Sigmoid colon (tissue), 4 donors: ENCODE data around the gene ATF1.
"Not testable (repeated sequence)": the region's sequence is repeated elsewhere in the genome, so short reads cannot be mapped to it uniquely, and the experiment has no call there.

Experiments used
- CTCF ChIP-seq, 4 experiments: fragments of 450-650 bp in 3 of 4; fragments of 200-600 bp in 1 of 4; IDR thresholded peaks; one replicate each; pipeline ENCODE4 v1.5.1; 2016 to 2019; ENCODE audit warnings: antibody characterized with exemption in 4 of 4, mild to moderate bottlenecking in 3 of 4, moderate library complexity in 2 of 4
- EP300 ChIP-seq, 4 donors: sonication (generic); formaldehyde crosslinking; IDR thresholded peaks; one replicate each; pipeline ENCODE4 v1.6.1; 2017; ENCODE audit warnings: antibody characterized with exemption in 4 of 4
- POLR2A ChIP-seq, 2 donors: fragments of 450-650 bp; IDR thresholded peaks; one replicate each; pipeline ENCODE4 v1.6.1; 2016; ENCODE audit warnings: antibody characterized with exemption in 2 of 2, mild to moderate bottlenecking in 2 of 2, moderate library complexity in 2 of 2
- POLR2AphosphoS5 ChIP-seq, 4 donors: sonication (generic); formaldehyde crosslinking; IDR thresholded peaks; one replicate each; pipeline ENCODE4 v1.6.1; 2017; ENCODE audit warnings: antibody characterized with exemption in 4 of 4

GRCh38 chr12:50823724-50824123 is 59.8 kb downstream of the ATF1 start:
- not testable (repeated sequence) for TF ChIP-seq CTCF, POLR2AphosphoS5, POLR2A, EP300 (IDR thresholded peaks at IDR 0.05)
